Left ventricle myocardium inferior (tissue), 1 donor: Measurements from ENCODE around the gene ODAD2. TPM values are rescaled to one million over a fixed set of nuclear protein-coding genes. Genes with fewer than 3 reads are reported as not detected.

Source experiments
- DNase-seq: peaks from one replicate; pipeline ENCODE4 v3.0.0-alpha.2; 2020
- H3K27ac ChIP-seq: fragments of 200-600 bp; replicated peaks from 2 replicates; pipeline ENCODE4 v1.8.0; 2021
- H3K27me3 ChIP-seq: fragments of 200-600 bp; 2 replicates; pipeline ENCODE4 v1.8.0; 2021; ENCODE audit warnings: low read depth
- H3K36me3 ChIP-seq: fragments of 200-600 bp; 2 replicates; pipeline ENCODE4 v1.8.0; 2021
- H3K4me1 ChIP-seq: fragments of 200-600 bp; 2 replicates; pipeline ENCODE4 v1.8.0; 2021
- H3K4me3 ChIP-seq: fragments of 200-600 bp; 2 replicates; pipeline ENCODE4 v1.8.0; 2021; ENCODE audit warnings: mild to moderate bottlenecking, moderate library complexity
- H3K9me3 ChIP-seq: fragments of 200-600 bp; replicated peaks from 2 replicates; pipeline ENCODE4 v1.8.0; 2021
- CTCF ChIP-seq: fragments of 200-600 bp; IDR thresholded peaks from 2 replicates; pipeline ENCODE4 v1.8.0; 2021; ENCODE audit warnings: antibody characterized with exemption, mild to moderate bottlenecking, borderline replicate concordance
- intact Hi-C: fragments of 100-400 bp; cut with micrococcal nuclease; formaldehyde crosslinking; loops from one replicate; pipeline ENCODE4 v1.11.0; 2022
- total RNA-seq: library from RNA; stranded (reverse); fragmentation: NEBNext Ultra II Directional; extraction: Animal tissue kit (Norgen Biotek cat#: 25700); gene quantifications from one replicate; pipeline ENCODE4 v1.2.1, GENCODE V29; 2021
- donor health status: DM: no; HTN: yes; CAD: no; lungs with severe emphysema.

ODAD2 gene
- total RNA-seq, 1 donor from 2014 or later, result 0.58 TPM

GRCh38 chr10:27893358-27893954 is 105.4 kb downstream of the ODAD2 start:
- DNase-seq, result no peak
- intact Hi-C loops, result no loop called here
- H3K27ac ChIP-seq, result no peak overlapping the region

GRCh38 chr10:27890971-27891370 is 107.9 kb downstream of the ODAD2 start:
- Histone ChIP-seq H3K4me1 (no peaks in the 10 kb centered on the region), H3K27me3 (no peaks in the 10 kb centered on the region), H3K4me3 (no peak overlapping the region), H3K36me3 (no peaks in the 10 kb centered on the region), H3K9me3 (peaks cover 21% of the 10 kb centered on the region), H3K27ac (no peak overlapping the region)
- intact Hi-C loops, result no loop called here
- DNase-seq, result no peak
- no peak for TF ChIP-seq CTCF

More at GRCh38 chr10:27893358-27893954, 105.4 kb downstream of the ODAD2 start:
- Histone ChIP-seq H3K27me3 (no peaks in the 10 kb centered on the region), H3K4me3 (no peak overlapping the region), H3K36me3 (no peaks in the 10 kb centered on the region), H3K4me1 (no peaks in the 10 kb centered on the region), H3K9me3 (peaks cover 7% of the 10 kb centered on the region)
- TF ChIP-seq CTCF, result no peak

GRCh38 chr10:27889518-27889917 is 109.4 kb downstream of the ODAD2 start:
- no peaks in the 10 kb centered on the region for H3K27me3 ChIP-seq
- no peaks in the 10 kb centered on the region for H3K4me1 ChIP-seq
- no peak overlapping the region for H3K4me3 ChIP-seq
- no peak for DNase-seq
- TF ChIP-seq CTCF, result no peak
- H3K9me3 ChIP-seq, result peaks cover 23% of the 10 kb centered on the region
- no peak overlapping the region for H3K27ac ChIP-seq
- no peaks in the 10 kb centered on the region for H3K36me3 ChIP-seq
- intact Hi-C loops, result no loop called here

GRCh38 chr10:27884185-27884641 is 114.7 kb downstream of the ODAD2 start:
- Histone ChIP-seq H3K27me3 (no peaks in the 10 kb centered on the region), H3K4me3 (no peak overlapping the region), H3K36me3 (no peaks in the 10 kb centered on the region), H3K4me1 (no peaks in the 10 kb centered on the region), H3K27ac (no peak overlapping the region), H3K9me3 (peaks cover 33% of the 10 kb centered on the region)
- DNase-seq, result no peak
- intact Hi-C loops, result no loop called here
- TF ChIP-seq CTCF, result no peak

GRCh38 chr10:27878281-27878680 is 120.6 kb downstream of the ODAD2 start:
- no peaks in the 10 kb centered on the region for H3K36me3 ChIP-seq
- no peak for TF ChIP-seq CTCF
- DNase-seq, result no peak
- H3K4me3 ChIP-seq, result no peak overlapping the region
- intact Hi-C loops, result no loop called here
- H3K4me1 ChIP-seq, result no peaks in the 10 kb centered on the region
- H3K9me3 ChIP-seq, result no peaks in the 10 kb centered on the region
- H3K27me3 ChIP-seq, result no peaks in the 10 kb centered on the region
- no peak overlapping the region for H3K27ac ChIP-seq
